D721Med (cell line): ENCODE measurements around the gene AKAP1.

ENCODE experiments used
- DNase-seq: peaks from one replicate; pipeline ENCODE4 v3.0.0; 2011; ENCODE audit warnings: low spot score; ENCODE audit not compliant: insufficient read length
- FAIRE-seq: peaks from 2 replicates; lab custom pipeline; 2011; peaks lifted over from hg19 to GRCh38; lab: Jason Lieb, UNC
- TF ChIP-seq, protein P1 (sequence below): IDR thresholded peaks from 2 replicates; pipeline ENCODE4 v1.5.1; 2012; ENCODE audit warnings: mild to moderate bottlenecking, control low read depth; ENCODE audit not compliant: insufficient read depth; ENCODE audit errors: missing control alignments

Gene AKAP1

DNA sequence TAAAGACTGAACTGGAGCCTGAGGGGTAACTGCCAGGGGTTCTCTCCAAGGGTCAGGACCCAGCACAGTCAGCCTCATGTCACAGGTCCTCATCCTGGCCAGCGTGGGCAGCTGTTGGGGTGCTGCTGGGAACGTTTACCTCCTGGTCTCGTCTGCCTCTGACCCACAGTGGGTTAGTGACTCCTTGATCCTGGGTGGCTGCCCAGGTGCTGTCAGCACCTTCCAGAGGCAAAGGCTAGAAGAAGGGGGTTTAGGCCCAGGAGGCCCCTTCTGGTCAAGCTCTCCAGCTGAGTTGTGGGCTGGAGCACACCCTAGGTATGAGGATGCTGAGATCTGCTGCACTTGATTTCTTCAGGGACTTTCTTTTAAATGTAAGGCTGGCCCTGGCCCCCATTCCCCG, 30.3 kb downstream of the AKAP1 start:
- FAIRE-seq: no peak
- TF ChIP-seq, protein P1, sequence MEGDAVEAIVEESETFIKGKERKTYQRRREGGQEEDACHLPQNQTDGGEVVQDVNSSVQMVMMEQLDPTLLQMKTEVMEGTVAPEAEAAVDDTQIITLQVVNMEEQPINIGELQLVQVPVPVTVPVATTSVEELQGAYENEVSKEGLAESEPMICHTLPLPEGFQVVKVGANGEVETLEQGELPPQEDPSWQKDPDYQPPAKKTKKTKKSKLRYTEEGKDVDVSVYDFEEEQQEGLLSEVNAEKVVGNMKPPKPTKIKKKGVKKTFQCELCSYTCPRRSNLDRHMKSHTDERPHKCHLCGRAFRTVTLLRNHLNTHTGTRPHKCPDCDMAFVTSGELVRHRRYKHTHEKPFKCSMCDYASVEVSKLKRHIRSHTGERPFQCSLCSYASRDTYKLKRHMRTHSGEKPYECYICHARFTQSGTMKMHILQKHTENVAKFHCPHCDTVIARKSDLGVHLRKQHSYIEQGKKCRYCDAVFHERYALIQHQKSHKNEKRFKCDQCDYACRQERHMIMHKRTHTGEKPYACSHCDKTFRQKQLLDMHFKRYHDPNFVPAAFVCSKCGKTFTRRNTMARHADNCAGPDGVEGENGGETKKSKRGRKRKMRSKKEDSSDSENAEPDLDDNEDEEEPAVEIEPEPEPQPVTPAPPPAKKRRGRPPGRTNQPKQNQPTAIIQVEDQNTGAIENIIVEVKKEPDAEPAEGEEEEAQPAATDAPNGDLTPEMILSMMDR: no peak
- no peak for DNase-seq

DNA sequence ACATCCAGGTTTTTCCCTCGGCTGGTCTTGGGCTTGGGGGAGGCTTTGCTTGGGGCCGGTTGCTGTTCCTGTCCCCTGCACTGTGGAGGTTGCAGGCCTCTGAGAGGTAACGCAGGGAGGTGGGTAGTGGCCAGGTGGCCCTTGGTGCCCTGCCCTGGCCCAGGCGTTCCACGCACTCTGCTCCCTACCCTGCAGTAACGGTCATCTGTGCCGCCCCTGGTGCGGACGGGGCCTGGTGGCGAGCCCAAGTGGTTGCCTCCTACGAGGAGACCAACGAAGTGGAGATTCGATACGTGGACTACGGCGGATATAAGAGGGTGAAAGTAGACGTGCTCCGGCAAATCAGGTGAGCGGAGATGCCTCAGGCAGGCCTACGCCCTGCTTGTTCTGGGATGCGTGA, 30.9 kb downstream of the AKAP1 start:
- TF ChIP-seq, protein P1: no peak
- no peak for DNase-seq
- FAIRE-seq: no peak

DNA sequence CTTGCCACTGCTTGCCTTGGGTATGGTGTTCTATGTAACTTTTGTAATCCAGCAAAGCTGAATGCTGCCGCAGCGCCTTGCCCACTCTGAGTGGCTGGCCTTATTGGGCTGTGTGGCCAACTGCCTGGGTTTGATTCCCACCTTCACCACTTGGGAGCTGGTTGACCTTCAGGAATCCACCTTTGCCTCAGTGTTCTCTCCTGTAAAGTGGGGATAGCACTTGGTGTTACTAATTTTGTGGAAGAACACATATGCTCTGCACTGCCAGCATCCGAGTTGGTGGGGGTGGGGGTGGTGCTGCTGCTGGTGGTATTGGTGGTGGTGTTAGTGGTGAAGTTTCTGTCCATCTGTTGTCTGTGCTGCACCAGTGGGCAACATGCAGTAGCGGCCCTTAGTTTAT, 32.8 kb downstream of the AKAP1 start:
- no peak for FAIRE-seq

DNA sequence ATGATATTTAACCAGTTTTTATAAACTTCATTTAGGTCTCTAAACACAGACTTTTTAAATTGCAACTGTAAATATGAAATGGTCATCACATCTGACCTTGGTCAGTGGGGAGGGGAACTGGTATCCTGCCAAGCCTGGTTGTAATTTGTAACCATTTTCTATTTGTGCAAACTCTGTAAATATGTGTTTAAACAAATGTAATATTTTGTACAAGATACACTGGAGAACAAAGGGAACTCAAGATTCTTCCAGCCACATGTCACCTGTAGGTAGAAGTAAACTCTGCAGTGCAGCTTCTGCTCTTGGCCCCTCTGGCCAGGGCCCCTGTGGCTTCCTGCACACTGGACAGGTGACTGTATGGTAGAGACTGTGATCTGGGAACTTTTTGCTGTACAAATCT, 35.8 kb downstream of the AKAP1 start:
- FAIRE-seq: no peak
- TF ChIP-seq, protein P1: no peak
- no peak for DNase-seq

More for the DNA sequence above, 32.8 kb downstream of the AKAP1 start:
- DNase-seq: no peak
- TF ChIP-seq, protein P1: no peak

DNA sequence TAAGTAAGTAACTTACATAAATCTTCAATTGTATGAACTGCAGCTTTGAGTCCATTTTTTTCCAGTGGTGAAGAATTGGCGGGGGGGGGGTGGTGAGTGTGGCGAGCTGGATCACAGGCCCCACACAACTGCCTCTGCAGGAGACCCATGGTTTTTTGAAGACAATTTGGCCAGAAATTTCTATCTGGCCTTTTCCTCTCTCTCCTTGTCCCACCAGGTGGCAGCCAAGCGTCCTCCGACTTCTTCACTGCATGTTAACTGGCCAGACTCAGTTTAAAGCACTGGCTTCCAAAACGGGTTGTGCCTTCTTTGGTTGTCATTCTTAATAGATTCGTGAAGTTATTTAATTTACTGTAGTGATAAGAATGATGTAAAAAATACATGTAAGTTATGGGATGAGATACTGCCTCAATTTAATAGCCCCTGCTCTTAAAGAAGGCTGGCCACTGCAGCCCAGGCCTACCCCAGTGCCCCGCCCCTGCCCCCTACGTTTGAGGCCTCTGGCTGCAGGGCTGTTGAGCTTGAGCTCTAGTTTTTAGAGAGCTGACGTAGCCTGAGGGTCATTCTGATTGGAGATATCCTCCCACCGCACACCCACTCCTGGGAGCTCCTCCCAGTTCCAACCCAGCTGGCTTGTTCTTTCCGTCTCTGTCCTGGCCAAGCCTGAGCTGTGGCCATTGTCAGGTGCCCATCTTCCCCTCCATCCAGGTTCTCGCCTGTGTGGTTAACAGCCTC, 36.4 kb downstream of the AKAP1 start:
- DNase-seq: no peak
- TF ChIP-seq, protein P1: peak; percentile 60
- no peak for FAIRE-seq

DNA sequence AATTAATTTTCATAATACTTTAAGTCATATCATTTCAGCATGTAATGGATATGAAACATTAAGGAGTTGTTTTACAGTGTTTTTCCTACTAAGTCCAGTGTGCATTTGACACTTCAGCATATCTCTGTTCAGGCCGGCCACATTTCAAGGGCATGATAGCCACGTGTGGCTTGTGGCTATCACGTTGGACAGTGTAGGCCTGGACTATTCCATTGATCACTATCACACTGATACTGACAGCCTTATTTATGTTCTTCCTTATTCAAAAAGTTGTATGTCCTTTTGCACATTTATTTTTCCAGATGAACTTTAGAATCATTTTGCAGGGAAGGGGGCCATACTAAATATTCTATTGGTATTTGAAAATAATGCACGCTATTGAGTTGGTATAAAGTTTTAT, 39.0 kb downstream of the AKAP1 start:
- no peak for DNase-seq
- no peak for FAIRE-seq
- TF ChIP-seq, protein P1: no peak

DNA sequence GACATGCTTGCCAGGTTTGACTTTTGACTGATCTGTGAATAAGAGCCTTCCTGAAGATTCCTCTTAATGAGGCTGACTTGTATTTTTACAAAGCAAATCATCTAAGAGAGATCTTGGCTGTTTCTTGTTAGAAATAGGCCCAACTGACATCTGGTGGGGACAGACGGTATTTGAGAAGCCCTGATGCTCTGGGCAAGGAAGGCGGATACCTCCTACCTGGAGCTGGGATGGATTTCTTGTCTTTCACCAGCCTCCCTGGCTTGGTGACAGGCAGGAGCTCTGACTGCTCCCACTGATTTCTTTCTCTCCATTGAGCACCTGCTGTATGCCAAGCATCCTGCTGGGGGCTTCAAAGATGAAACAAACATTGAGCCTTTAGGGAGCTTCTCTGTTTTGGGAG, 40.4 kb downstream of the AKAP1 start:
- TF ChIP-seq, protein P1: no peak
- DNase-seq: no peak
- no peak for FAIRE-seq
